Upper lobe of right lung (tissue), 1 donor: ENCODE measurements around the gene NCR3LG1. TPM values are rescaled to one million over a fixed set of nuclear protein-coding genes. Genes with fewer than 3 reads are reported as not detected.

Source experiments
- ATAC-seq: fragments of 200-7000 bp; cut with Tn5 transposase; one replicate; pipeline ENCODE4 v1.9.1; 2020; ENCODE audit warnings: mild to moderate bottlenecking, moderate library complexity
- DNase-seq: peaks from one replicate; pipeline ENCODE4 v3.0.0-alpha.2; 2020
- H3K27ac ChIP-seq: fragments of 200-600 bp; one replicate; pipeline ENCODE4 v1.8.0; 2022
- H3K27me3 ChIP-seq: fragments of 200-600 bp; one replicate; pipeline ENCODE4 v1.8.0; 2022; ENCODE audit warnings: mild to moderate bottlenecking
- H3K36me3 ChIP-seq: fragments of 200-600 bp; one replicate; pipeline ENCODE4 v1.8.0; 2022
- H3K4me1 ChIP-seq: fragments of 200-600 bp; one replicate; pipeline ENCODE4 v1.8.0; 2022
- H3K4me3 ChIP-seq: fragments of 200-600 bp; one replicate; pipeline ENCODE4 v1.8.0; 2022; ENCODE audit warnings: mild to moderate bottlenecking
- H3K9me3 ChIP-seq: fragments of 200-600 bp; one replicate; pipeline ENCODE4 v1.8.0; 2022
- CTCF ChIP-seq: fragments of 200-600 bp; IDR thresholded peaks from one replicate; pipeline ENCODE4 v1.8.0; 2022; ENCODE audit warnings: antibody characterized with exemption
- intact Hi-C: fragments of 100-400 bp; cut with DNase I; formaldehyde crosslinking; loops from one replicate; pipeline ENCODE4 v1.11.0; 2022
- total RNA-seq: library from RNA; stranded (reverse); fragmentation: NEBNext Ultra II Directional; extraction: Animal tissue kit (Norgen Biotek cat#: 25700); gene quantifications from one replicate; pipeline ENCODE4 v1.2.1, GENCODE V29; 2021
- donor health status: DM: no; HTN: yes; CAD: no; lungs with severe emphysema.

The NCR3LG1 gene
- total RNA-seq, 1 donor from 2014 or later: 5.6 TPM

- TF ChIP-seq CTCF: no peak
- peaks cover 13% of the 10 kb centered on the region for H3K4me1 ChIP-seq
- H3K9me3 ChIP-seq: no peaks in the 10 kb centered on the region
- DNase-seq (peak; percentile 65), ATAC-seq (peak; percentile 58)
- H3K27ac ChIP-seq: peak overlapping the region; percentile 48
- no peaks in the 10 kb centered on the region for H3K27me3 ChIP-seq
- H3K4me3 ChIP-seq: no peak overlapping the region
- intact Hi-C loops: no loop called here
- H3K36me3 ChIP-seq: no peaks in the 10 kb centered on the region
Observed at GRCh38 chr11:17406082-17406817, 54.6 kb downstream of the NCR3LG1 start.

GRCh38 chr11:17406818-17407149, 55.2 kb downstream of the NCR3LG1 start:
- H3K27ac ChIP-seq: peak overlapping the region; percentile 48
- no peak for TF ChIP-seq CTCF
- DNase-seq: no peak
- H3K36me3 ChIP-seq: no peaks in the 10 kb centered on the region
- ATAC-seq: no peak
- H3K9me3 ChIP-seq: no peaks in the 10 kb centered on the region
- H3K27me3 ChIP-seq: no peaks in the 10 kb centered on the region
- no peak overlapping the region for H3K4me3 ChIP-seq
- intact Hi-C loops: no loop called here
- H3K4me1 ChIP-seq: peaks cover 13% of the 10 kb centered on the region

GRCh38 chr11:17407575-17407974, 56.0 kb downstream of the NCR3LG1 start:
- DNase-seq: no peak
- no peak for TF ChIP-seq CTCF
- intact Hi-C loops: no loop called here
- Histone ChIP-seq H3K27ac (no peak overlapping the region), H3K9me3 (no peaks in the 10 kb centered on the region), H3K36me3 (no peaks in the 10 kb centered on the region), H3K4me3 (no peak overlapping the region), H3K4me1 (peaks cover 13% of the 10 kb centered on the region), H3K27me3 (no peaks in the 10 kb centered on the region)
- no peak for ATAC-seq

- Histone ChIP-seq H3K27me3 (no peaks in the 10 kb centered on the region), H3K4me3 (no peak overlapping the region), H3K36me3 (no peaks in the 10 kb centered on the region), H3K4me1 (peaks cover 13% of the 10 kb centered on the region), H3K27ac (no peak overlapping the region), H3K9me3 (no peaks in the 10 kb centered on the region)
- DNase-seq (no peak), ATAC-seq (no peak)
- no peak for TF ChIP-seq CTCF
- intact Hi-C loops: no loop called here
Observed at GRCh38 chr11:17408026-17408425, 56.4 kb downstream of the NCR3LG1 start.

- ATAC-seq (no peak), DNase-seq (no peak)
- no peak for TF ChIP-seq CTCF
- H3K36me3 ChIP-seq: no peaks in the 10 kb centered on the region
- peaks cover 13% of the 10 kb centered on the region for H3K4me1 ChIP-seq
- H3K27ac ChIP-seq: no peak overlapping the region
- H3K9me3 ChIP-seq: no peaks in the 10 kb centered on the region
- H3K27me3 ChIP-seq: no peaks in the 10 kb centered on the region
- intact Hi-C loops: no loop called here
- H3K4me3 ChIP-seq: no peak overlapping the region
Observed at GRCh38 chr11:17408641-17409040, 57.0 kb downstream of the NCR3LG1 start.
